Gastroesophageal sphincter (tissue), 4 donors: ENCODE measurements around the gene POC1A. TPM values are rescaled to one million over a fixed set of nuclear protein-coding genes. Genes with fewer than 3 reads are reported as not detected.
"Not testable (repeated sequence)": the region's sequence is repeated elsewhere in the genome, so short reads cannot be mapped to it uniquely, and the experiment has no call there.

Source experiments
- ATAC-seq: fragments of 150-250 bp; one replicate; pipeline ENCODE4 v1.9.1; 2016; ENCODE audit warnings: mild to moderate bottlenecking, moderate library complexity
- H3K27ac ChIP-seq, 4 donors: fragments of 200-600 bp; sonication (generic) in 3 of 4; 1 replicate in 3 of 4; 2 replicates in 1 of 4; pipeline ENCODE4 v1.5.1; 2016 to 2019
- H3K27me3 ChIP-seq: fragments of 200-600 bp; sonication (generic); one replicate; pipeline ENCODE4 v1.5.1; 2019
- H3K36me3 ChIP-seq, 2 donors: fragments of 200-600 bp; sonication (generic); one replicate each; pipeline ENCODE4 v1.5.1; 2019; ENCODE audit warnings: control low read depth in 1 of 2
- H3K4me1 ChIP-seq, 3 donors: fragments of 200-600 bp; sonication (generic); 1 replicate in 2 of 3; 2 replicates in 1 of 3; pipeline ENCODE4 v1.5.1; 2016 to 2019; ENCODE audit warnings: control low read depth in 2 of 3
- H3K4me3 ChIP-seq, 2 donors: fragments of 200-600 bp; sonication (generic); one replicate each; pipeline ENCODE4 v1.5.1; 2019; ENCODE audit warnings: mild to moderate bottlenecking in 1 of 2, moderate library complexity in 1 of 2
- H3K9me3 ChIP-seq, 3 donors: fragments of 200-600 bp; sonication (generic); one replicate each; pipeline ENCODE4 v1.5.1; 2017 to 2019; ENCODE audit warnings: control low read depth in 2 of 3
- CTCF ChIP-seq, 4 experiments: fragments of 200-600 bp in 2 of 4; fragments of 450-650 bp in 2 of 4; sonication (generic) in 1 of 4; IDR thresholded peaks; one replicate each; pipeline ENCODE4 v1.5.1; 2017 to 2019; ENCODE audit warnings: antibody characterized with exemption in 4 of 4, mild to moderate bottlenecking in 2 of 4, moderate library complexity in 2 of 4
- EP300 ChIP-seq: sonication (generic); formaldehyde crosslinking; IDR thresholded peaks from one replicate; pipeline ENCODE4 v1.6.1; 2017; ENCODE audit warnings: antibody characterized with exemption, mild to moderate bottlenecking
- POLR2A ChIP-seq, 2 donors: fragments of 450-650 bp; IDR thresholded peaks; one replicate each; pipeline ENCODE4 v1.6.1; 2017; ENCODE audit warnings: antibody characterized with exemption in 2 of 2, mild to moderate bottlenecking in 2 of 2, moderate library complexity in 1 of 2
- POLR2AphosphoS5 ChIP-seq: sonication (generic); formaldehyde crosslinking; IDR thresholded peaks from one replicate; pipeline ENCODE4 v1.6.1; 2017; ENCODE audit warnings: antibody characterized with exemption
- WGBS, 2 donors: methylation state at CpG; one replicate each; pipeline ENCODE4 v1.1.5; 2018; ENCODE audit warnings: low coverage in 1 of 2; 5-methylcytosine and 5-hydroxymethylcytosine counted together
- total RNA-seq, 4 donors: library from RNA; depleted of rRNA; stranded (reverse); fragments of >200 nt; gene quantifications; one replicate each; pipeline ENCODE4 v1.1.0, GENCODE V29; 2016

POC1A gene
- total RNA-seq, 4 donors from 2014 or later: 0.73 to 1.7 (median 0.93) TPM

DNA sequence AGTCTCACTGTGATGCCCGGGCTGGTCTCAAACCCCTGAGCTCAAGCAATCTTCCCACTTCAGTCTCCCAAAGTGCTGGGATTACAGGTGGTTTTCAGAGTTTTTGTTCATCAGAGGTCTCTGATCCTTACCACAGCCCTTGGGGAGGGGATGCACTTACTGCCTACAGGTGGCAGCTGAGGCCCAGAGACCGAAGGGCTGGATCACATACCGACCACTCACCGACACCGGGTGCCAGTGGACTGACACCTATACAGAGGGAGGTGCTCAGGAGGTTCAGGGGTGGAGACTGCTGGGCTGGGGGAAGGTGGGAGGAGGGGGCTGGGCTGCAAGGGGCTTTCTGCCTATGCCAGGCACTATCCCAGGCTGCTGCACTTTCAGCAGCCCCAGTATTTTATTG, 117.4 kb downstream of the POC1A start:
- TF ChIP-seq POLR2AphosphoS5: no peak
- no peak for TF ChIP-seq POLR2A (IDR thresholded peaks at IDR 0.05)
- TF ChIP-seq EP300: no peak
- TF ChIP-seq CTCF (IDR thresholded peaks at IDR 0.05): peak in 1 of 4 experiments; percentile 11
- H3K9me3 ChIP-seq: no peaks in the 10 kb centered on the region
- no peak overlapping the region for H3K27ac ChIP-seq
- H3K27me3 ChIP-seq: no peaks in the 10 kb centered on the region
- H3K4me1 ChIP-seq: peaks cover 0 to 8% (median 0%) of the 10 kb centered on the region in 3 donors
- no peak for ATAC-seq
- 67% methylated on average over 1 of the region's 5 CpGs; no CpG with 5 or more reads in 1 of the 2 donors for whole genome bisulfite sequencing, 2 donors
- H3K36me3 ChIP-seq: no peaks in the 10 kb centered on the region
- no peak overlapping the region for H3K4me3 ChIP-seq

GRCh38 chr3:52036222-52036694, 118.0 kb downstream of the POC1A start:
- H3K4me1 ChIP-seq: peaks cover 0 to 8% (median 0%) of the 10 kb centered on the region in 3 donors
- no peaks in the 10 kb centered on the region for H3K9me3 ChIP-seq
- H3K27ac ChIP-seq: no peak overlapping the region
- no peak for TF ChIP-seq EP300
- H3K27me3 ChIP-seq: no peaks in the 10 kb centered on the region
- H3K4me3 ChIP-seq: no peak overlapping the region
- no peaks in the 10 kb centered on the region for H3K36me3 ChIP-seq
- 80% methylated on average over 1 of the region's 5 CpGs for WGBS, 2 donors
- no peak for ATAC-seq

DNA sequence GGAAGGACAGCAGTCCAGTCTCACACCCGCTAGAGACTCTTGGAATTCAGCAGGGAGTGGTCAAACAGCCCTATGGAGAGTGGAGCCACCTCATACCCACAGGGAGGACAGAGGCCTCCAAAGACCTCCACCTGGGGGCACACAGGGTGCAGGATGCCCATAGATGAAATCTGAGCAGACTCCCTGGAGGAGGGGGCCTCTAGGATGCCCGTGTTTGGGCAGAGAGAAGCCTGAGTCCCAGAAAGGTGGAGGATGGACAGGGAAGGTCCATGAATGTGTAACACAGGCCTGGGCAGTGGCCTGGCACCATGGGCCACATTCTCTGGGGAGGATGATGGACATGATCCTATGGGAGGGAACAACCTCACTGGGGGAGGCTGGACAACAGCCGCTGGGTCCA, 119.6 kb downstream of the POC1A start:
- no peak overlapping the region for H3K4me3 ChIP-seq
- TF ChIP-seq POLR2AphosphoS5 (no peak), EP300 (no peak), CTCF (IDR thresholded peaks at IDR 0.05) (no peak), POLR2A (IDR thresholded peaks at IDR 0.05) (no peak)
- no peak overlapping the region for H3K27ac ChIP-seq
- no peaks in the 10 kb centered on the region for H3K9me3 ChIP-seq
- WGBS, 2 donors: 89% methylated on average over 1 of the region's 3 CpGs; no CpG with 5 or more reads in 1 of the 2 donors
- ATAC-seq: no peak
- H3K36me3 ChIP-seq: no peaks in the 10 kb centered on the region
- H3K27me3 ChIP-seq: no peaks in the 10 kb centered on the region
- H3K4me1 ChIP-seq: no peaks in the 10 kb centered on the region

DNA sequence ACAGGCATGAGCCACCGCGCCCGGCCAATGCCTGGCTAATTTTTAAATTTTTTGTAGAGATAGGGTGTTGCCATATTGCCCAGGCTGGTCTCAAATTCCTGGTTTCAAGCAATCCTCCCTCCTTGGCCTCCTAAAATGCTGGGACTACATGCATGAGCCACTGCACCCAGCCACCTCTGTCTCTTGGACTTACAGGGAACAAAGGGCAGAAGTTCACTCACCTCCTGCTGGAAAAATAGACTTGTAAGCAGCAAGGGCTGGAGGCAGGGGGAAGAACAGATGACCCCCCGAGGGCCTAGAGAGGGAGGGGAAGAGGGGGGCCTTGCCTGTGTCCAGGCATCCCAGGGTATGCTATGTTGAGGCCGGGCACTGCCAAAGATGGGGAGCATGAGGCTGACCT, 120.0 kb downstream of the POC1A start:
- TF ChIP-seq EP300 (no peak), POLR2A (IDR thresholded peaks at IDR 0.05) (no peak), POLR2AphosphoS5 (no peak), CTCF (IDR thresholded peaks at IDR 0.05) (no peak)
- Histone ChIP-seq H3K4me1 (no peaks in the 10 kb centered on the region), H3K27ac (no peak overlapping the region), H3K27me3 (no peaks in the 10 kb centered on the region), H3K36me3 (no peaks in the 10 kb centered on the region), H3K4me3 (no peak overlapping the region), H3K9me3 (no peaks in the 10 kb centered on the region)
- no peak for ATAC-seq
- 80% methylated on average over 1 of the region's 5 CpGs; no CpG with 5 or more reads in 1 of the 2 donors for WGBS, 2 donors

DNA sequence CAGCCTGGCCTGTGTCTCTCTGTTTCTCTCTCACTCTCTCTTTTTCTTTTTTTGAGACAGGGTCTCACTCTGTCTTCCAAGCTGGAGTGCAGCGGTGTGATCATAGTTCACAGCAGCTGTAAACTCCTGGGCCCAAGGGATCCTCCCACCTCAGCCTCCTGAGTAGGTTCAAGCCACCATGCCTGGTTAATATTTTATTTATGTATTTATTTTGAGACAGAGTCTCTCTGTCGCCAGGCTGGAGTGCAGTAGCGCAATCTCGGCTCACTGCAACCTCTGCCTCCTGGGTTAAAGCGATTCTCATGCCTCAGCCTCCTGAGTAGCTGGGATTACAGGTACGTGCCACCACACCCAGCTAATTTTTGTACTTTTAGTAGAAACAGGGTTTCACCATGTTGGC, 120.5 kb downstream of the POC1A start:
- H3K9me3 ChIP-seq, H3K4me1 ChIP-seq, ATAC-seq, H3K27me3 ChIP-seq, H3K36me3 ChIP-seq, H3K4me3 ChIP-seq, H3K27ac ChIP-seq: not testable (repeated sequence)
- 98 to 100% methylated on average over 4 to 6 of the region's 6 CpGs for WGBS, 2 donors

- no peaks in the 10 kb centered on the region for H3K36me3 ChIP-seq
- no peaks in the 10 kb centered on the region for H3K9me3 ChIP-seq
- no peaks in the 10 kb centered on the region for H3K27me3 ChIP-seq
- H3K27ac ChIP-seq: no peak overlapping the region
- no peaks in the 10 kb centered on the region for H3K4me1 ChIP-seq
- TF ChIP-seq CTCF (IDR thresholded peaks at IDR 0.05): no peak
- no peak for TF ChIP-seq POLR2AphosphoS5
- TF ChIP-seq EP300: no peak
- no peak for TF ChIP-seq POLR2A (IDR thresholded peaks at IDR 0.05)
- WGBS, 2 donors: no CpG with 5 or more reads among the region's 11 CpGs
- H3K4me3 ChIP-seq: no peak overlapping the region
- ATAC-seq: no peak
These were observed 121.4 kb downstream of the POC1A start for GRCh38 chr3:52032702-52033408.
